ENCODE results near the gene LEPR. TPM values are rescaled to one million over a fixed set of nuclear protein-coding genes. Genes with fewer than 3 reads are reported as not detected.

LEPR gene, protein sequence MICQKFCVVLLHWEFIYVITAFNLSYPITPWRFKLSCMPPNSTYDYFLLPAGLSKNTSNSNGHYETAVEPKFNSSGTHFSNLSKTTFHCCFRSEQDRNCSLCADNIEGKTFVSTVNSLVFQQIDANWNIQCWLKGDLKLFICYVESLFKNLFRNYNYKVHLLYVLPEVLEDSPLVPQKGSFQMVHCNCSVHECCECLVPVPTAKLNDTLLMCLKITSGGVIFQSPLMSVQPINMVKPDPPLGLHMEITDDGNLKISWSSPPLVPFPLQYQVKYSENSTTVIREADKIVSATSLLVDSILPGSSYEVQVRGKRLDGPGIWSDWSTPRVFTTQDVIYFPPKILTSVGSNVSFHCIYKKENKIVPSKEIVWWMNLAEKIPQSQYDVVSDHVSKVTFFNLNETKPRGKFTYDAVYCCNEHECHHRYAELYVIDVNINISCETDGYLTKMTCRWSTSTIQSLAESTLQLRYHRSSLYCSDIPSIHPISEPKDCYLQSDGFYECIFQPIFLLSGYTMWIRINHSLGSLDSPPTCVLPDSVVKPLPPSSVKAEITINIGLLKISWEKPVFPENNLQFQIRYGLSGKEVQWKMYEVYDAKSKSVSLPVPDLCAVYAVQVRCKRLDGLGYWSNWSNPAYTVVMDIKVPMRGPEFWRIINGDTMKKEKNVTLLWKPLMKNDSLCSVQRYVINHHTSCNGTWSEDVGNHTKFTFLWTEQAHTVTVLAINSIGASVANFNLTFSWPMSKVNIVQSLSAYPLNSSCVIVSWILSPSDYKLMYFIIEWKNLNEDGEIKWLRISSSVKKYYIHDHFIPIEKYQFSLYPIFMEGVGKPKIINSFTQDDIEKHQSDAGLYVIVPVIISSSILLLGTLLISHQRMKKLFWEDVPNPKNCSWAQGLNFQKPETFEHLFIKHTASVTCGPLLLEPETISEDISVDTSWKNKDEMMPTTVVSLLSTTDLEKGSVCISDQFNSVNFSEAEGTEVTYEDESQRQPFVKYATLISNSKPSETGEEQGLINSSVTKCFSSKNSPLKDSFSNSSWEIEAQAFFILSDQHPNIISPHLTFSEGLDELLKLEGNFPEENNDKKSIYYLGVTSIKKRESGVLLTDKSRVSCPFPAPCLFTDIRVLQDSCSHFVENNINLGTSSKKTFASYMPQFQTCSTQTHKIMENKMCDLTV
- total RNA-seq (2021) (5.3 to 6.5 TPM (median 5.6 TPM) in 3 replicates), Bru-seq, nascent RNA (percentile 50 among the genes with signal in this experiment)
- long read RNA-seq, experiment 1, full-length matches to known transcripts, result 17 of 40 reads
- long read RNA-seq, experiment 1, partial matches to known transcripts, result 4 of 40 reads
- long read RNA-seq, experiment 1, other reads (novel, unspliced or antisense), result 19 of 40 reads
- long read RNA-seq, experiment 2, full-length matches to known transcripts, result 2 of 22 reads
- long read RNA-seq, experiment 2, partial matches to known transcripts, result 5 of 22 reads
- long read RNA-seq, experiment 2, other reads (novel, unspliced or antisense), result 15 of 22 reads
- long read RNA-seq, experiment 3, partial matches to known transcripts, result 1 of 2 reads
- long read RNA-seq, experiment 3, other reads (novel, unspliced or antisense), result 1 of 2 reads

DNA sequence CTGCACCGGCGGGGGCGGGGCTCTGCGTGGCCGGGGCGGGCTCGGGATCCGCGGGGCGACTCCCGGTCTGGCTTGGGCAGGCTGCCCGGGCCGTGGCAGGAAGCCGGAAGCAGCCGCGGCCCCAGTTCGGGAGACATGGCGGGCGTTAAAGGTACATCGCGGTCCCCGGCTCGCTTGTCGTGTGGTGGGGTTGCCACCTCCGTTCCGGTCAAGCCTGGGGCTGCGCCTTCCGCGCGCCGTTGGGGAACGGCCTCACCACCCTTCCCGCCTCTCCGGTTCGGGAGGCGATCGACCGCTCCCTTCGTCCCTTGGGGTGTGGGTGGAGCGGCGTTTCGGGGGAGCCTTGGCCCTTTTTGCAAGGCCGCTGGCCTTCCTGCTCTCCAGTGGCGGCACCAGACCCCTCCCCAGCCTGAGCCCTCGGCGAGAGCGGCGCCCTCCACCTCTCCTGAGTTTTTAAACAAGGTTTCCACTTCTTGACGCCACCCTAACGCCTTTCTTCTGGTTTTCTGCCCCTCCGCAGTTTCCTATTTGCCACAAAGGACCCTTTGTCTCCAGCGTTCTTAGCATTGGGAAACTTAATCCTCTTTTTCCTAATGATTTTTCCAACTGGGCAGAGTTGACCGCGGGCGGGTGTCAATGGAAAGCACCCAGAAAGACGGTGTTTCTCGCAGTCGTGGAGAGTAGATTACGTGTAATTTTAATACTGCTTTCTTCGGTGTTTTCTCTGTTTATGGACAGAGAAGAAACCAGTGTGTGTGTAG lies at the start of gene LEPR, which contains the start of gene LEPROT:
TSS of gene LEPR (plus strand) at position 79 of the 761 bp plus-strand sequence. CDS start 144,898 bp downstream, outside the sequence.
TSS of gene LEPROT (plus strand) at position 79 of the 761 bp plus-strand sequence. CDS start at position 136, 57 bp downstream.
- DNase-seq (ENCODE audit: low spot score) (no peak), ATAC-seq (peak; percentile 2)
- Mint-ChIP-seq H3K9me3 (peaks cover 7% of the 10 kb centered on the region), H3K4me3 (no peak within 1 kb of the TSS; the same call in none of the 2 replicates), H3K36me3 (peaks cover 6% of the 10 kb centered on the region), H3K27ac (peak within 1 kb of the TSS; percentile 97), H3K27me3 (ENCODE audit: low read depth) (no peaks in the 10 kb centered on the region), H3K4me1 (peaks cover 42% of the 10 kb centered on the region)
- CTCF ChIA-PET, result interaction anchor here (0.6 to 2.0 kb wide), 13 partner anchors 8 to 267 kb away, joined by 3 to 18 read pairs (median 7); partner anchors contain the start of gene DNAJC6
- POLR2A ChIA-PET, result interaction anchor here (0.5 to 1.8 kb wide), 8 partner anchors 17 to 166 kb away, joined by 3 to 12 read pairs (median 4); partner anchors contain the start of gene DNAJC6
- TF ChIP-seq ZNF671 (CRISPR knock-in tag; IDR thresholded peaks at IDR 0.05), result no peak
- TF ChIP-seq JUN (CRISPR knock-in tag; IDR thresholded peaks at IDR 0.05), result no peak
- TF ChIP-seq, protein P1, sequence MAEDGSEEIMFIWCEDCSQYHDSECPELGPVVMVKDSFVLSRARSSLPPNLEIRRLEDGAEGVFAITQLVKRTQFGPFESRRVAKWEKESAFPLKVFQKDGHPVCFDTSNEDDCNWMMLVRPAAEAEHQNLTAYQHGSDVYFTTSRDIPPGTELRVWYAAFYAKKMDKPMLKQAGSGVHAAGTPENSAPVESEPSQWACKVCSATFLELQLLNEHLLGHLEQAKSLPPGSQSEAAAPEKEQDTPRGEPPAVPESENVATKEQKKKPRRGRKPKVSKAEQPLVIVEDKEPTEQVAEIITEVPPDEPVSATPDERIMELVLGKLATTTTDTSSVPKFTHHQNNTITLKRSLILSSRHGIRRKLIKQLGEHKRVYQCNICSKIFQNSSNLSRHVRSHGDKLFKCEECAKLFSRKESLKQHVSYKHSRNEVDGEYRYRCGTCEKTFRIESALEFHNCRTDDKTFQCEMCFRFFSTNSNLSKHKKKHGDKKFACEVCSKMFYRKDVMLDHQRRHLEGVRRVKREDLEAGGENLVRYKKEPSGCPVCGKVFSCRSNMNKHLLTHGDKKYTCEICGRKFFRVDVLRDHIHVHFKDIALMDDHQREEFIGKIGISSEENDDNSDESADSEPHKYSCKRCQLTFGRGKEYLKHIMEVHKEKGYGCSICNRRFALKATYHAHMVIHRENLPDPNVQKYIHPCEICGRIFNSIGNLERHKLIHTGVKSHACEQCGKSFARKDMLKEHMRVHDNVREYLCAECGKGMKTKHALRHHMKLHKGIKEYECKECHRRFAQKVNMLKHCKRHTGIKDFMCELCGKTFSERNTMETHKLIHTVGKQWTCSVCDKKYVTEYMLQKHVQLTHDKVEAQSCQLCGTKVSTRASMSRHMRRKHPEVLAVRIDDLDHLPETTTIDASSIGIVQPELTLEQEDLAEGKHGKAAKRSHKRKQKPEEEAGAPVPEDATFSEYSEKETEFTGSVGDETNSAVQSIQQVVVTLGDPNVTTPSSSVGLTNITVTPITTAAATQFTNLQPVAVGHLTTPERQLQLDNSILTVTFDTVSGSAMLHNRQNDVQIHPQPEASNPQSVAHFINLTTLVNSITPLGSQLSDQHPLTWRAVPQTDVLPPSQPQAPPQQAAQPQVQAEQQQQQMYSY (CRISPR knock-in tag; IDR thresholded peaks at IDR 0.05), result peak; percentile 54; the same call in 1 of the 2 replicates
- TF ChIP-seq MYBL2 (CRISPR knock-in tag; IDR thresholded peaks at IDR 0.05), result peak; percentile 60; the same call in 1 of the 2 replicates
- 0 out of 2 replicates have a peak, but pooled peaks have one; percentile 61 for TF ChIP-seq RELA (CRISPR knock-in tag; IDR thresholded peaks at IDR 0.05; ENCODE audit: borderline replicate concordance)
- peak; percentile 61; the same call in 1 of the 2 replicates for TF ChIP-seq TEAD1 (CRISPR knock-in tag; IDR thresholded peaks at IDR 0.05)
- no peak for TF ChIP-seq NR3C1 (CRISPR knock-in tag; conservative IDR thresholded peaks at IDR 0.05; ENCODE audit: low read depth)
- TF ChIP-seq FOXP1 (CRISPR knock-in tag; IDR thresholded peaks at IDR 0.05; ENCODE audit: borderline replicate concordance), result peak; percentile 74; the same call in 1 of the 2 replicates
- TF ChIP-seq, protein P2, sequence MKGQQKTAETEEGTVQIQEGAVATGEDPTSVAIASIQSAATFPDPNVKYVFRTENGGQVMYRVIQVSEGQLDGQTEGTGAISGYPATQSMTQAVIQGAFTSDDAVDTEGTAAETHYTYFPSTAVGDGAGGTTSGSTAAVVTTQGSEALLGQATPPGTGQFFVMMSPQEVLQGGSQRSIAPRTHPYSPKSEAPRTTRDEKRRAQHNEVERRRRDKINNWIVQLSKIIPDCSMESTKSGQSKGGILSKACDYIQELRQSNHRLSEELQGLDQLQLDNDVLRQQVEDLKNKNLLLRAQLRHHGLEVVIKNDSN (CRISPR knock-in tag; IDR thresholded peaks at IDR 0.05), result peak; percentile 33; the same call in 1 of the 2 replicates
- peak; percentile 73; the same call in 1 of the 2 replicates for TF ChIP-seq ZNF219 (CRISPR knock-in tag; IDR thresholded peaks at IDR 0.05; ENCODE audit: borderline replicate concordance)
- TF ChIP-seq, protein P3, sequence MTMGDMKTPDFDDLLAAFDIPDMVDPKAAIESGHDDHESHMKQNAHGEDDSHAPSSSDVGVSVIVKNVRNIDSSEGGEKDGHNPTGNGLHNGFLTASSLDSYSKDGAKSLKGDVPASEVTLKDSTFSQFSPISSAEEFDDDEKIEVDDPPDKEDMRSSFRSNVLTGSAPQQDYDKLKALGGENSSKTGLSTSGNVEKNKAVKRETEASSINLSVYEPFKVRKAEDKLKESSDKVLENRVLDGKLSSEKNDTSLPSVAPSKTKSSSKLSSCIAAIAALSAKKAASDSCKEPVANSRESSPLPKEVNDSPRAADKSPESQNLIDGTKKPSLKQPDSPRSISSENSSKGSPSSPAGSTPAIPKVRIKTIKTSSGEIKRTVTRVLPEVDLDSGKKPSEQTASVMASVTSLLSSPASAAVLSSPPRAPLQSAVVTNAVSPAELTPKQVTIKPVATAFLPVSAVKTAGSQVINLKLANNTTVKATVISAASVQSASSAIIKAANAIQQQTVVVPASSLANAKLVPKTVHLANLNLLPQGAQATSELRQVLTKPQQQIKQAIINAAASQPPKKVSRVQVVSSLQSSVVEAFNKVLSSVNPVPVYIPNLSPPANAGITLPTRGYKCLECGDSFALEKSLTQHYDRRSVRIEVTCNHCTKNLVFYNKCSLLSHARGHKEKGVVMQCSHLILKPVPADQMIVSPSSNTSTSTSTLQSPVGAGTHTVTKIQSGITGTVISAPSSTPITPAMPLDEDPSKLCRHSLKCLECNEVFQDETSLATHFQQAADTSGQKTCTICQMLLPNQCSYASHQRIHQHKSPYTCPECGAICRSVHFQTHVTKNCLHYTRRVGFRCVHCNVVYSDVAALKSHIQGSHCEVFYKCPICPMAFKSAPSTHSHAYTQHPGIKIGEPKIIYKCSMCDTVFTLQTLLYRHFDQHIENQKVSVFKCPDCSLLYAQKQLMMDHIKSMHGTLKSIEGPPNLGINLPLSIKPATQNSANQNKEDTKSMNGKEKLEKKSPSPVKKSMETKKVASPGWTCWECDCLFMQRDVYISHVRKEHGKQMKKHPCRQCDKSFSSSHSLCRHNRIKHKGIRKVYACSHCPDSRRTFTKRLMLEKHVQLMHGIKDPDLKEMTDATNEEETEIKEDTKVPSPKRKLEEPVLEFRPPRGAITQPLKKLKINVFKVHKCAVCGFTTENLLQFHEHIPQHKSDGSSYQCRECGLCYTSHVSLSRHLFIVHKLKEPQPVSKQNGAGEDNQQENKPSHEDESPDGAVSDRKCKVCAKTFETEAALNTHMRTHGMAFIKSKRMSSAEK (CRISPR knock-in tag; IDR thresholded peaks at IDR 0.05; ENCODE audit: borderline replicate concordance), result no peak
- 0 out of 2 replicates have a peak, but pooled peaks have one; percentile 18 for TF ChIP-seq CREM (CRISPR knock-in tag; IDR thresholded peaks at IDR 0.05)
- TF ChIP-seq, protein P4, sequence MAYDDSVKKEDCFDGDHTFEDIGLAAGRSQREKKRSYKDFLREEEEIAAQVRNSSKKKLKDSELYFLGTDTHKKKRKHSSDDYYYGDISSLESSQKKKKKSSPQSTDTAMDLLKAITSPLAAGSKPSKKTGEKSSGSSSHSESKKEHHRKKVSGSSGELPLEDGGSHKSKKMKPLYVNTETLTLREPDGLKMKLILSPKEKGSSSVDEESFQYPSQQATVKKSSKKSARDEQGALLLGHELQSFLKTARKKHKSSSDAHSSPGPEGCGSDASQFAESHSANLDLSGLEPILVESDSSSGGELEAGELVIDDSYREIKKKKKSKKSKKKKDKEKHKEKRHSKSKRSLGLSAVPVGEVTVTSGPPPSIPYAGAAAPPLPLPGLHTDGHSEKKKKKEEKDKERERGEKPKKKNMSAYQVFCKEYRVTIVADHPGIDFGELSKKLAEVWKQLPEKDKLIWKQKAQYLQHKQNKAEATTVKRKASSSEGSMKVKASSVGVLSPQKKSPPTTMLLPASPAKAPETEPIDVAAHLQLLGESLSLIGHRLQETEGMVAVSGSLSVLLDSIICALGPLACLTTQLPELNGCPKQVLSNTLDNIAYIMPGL (CRISPR knock-in tag; IDR thresholded peaks at IDR 0.05), result peak; percentile 64; the same call in 1 of the 2 replicates
- TF ChIP-seq KAT7 (CRISPR knock-in tag; IDR thresholded peaks at IDR 0.05; ENCODE audit: borderline replicate concordance), result 0 out of 2 replicates have a peak, but pooled peaks have one; percentile 45
- TF ChIP-seq, protein P5, sequence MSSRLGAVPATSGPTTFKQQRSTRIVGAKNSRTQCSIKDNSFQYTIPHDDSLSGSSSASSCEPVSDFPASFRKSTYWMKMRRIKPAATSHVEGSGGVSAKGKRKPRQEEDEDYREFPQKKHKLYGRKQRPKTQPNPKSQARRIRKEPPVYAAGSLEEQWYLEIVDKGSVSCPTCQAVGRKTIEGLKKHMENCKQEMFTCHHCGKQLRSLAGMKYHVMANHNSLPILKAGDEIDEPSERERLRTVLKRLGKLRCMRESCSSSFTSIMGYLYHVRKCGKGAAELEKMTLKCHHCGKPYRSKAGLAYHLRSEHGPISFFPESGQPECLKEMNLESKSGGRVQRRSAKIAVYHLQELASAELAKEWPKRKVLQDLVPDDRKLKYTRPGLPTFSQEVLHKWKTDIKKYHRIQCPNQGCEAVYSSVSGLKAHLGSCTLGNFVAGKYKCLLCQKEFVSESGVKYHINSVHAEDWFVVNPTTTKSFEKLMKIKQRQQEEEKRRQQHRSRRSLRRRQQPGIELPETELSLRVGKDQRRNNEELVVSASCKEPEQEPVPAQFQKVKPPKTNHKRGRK (CRISPR knock-in tag; IDR thresholded peaks at IDR 0.05; ENCODE audit: borderline replicate concordance), result no peak
- no peak for TF ChIP-seq RORB (CRISPR knock-in tag; IDR thresholded peaks at IDR 0.05)

Measured in WTC11 (cell line).